ENCODE data around the gene IRX3.

The IRX3 gene

DNA sequence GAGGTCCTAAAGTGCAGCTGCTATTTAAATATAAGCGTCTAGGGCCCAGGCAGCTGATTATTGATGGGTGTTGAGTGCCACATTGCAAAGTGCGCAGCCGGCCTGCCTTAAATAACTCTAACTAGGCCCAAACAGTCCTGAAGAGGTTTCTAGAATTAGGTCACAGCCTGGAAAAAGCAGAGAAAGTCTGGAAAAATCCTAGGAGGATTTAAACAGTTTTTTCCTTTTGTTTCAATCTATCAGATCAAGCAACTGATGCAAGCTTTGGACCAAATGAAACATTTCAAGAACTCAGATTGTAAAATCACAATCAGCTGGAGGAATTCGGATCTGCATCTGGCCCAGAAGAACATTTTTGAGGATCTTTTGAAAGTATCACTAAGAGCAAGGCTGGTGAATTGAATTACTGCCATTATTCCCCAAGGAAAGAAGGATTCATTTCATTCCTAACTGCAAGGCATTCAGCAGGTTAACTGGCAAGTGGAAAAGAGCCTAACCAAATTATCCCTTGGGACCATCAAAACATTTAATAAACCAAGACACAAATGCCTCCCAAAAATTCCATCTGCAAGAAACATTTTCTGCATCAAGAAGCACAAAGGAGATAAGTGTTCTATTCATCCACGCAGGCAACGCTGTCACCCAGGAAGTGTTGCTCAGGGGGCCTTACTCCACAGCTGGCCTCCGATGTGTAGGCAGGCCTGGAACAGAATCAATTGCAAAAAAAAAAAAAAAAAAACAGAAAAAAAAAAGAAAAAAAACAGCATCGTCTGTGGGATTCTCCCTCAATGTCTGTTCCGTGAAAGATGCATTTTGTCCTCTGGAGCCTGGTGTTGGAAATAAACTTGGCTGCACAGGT, 46.1 kb downstream of the IRX3 start:
- Histone ChIP-seq H3K27ac (no peak overlapping the region), H3K9ac (ENCODE audit: insufficient read length) (no peak overlapping the region), H3K9me3 (ENCODE audit: low read depth, low read length) (no peaks in the 10 kb centered on the region), H3K4me3 (no peak overlapping the region), H3K36me3 (ENCODE audit: insufficient read depth, low read length) (no peaks in the 10 kb centered on the region)
- DNase-seq (ENCODE audit: low read depth, low spot score), result no peak
- TF ChIP-seq FOXP2 (optimal IDR thresholded peaks at IDR 0.05; ENCODE audit: control extremely low read depth, extremely low read length, insufficient read depth) (no peak), POLR2AphosphoS5 (IDR thresholded peaks at IDR 0.05; ENCODE audit: borderline replicate concordance, low read depth, low read length) (no peak), EZH2 (IDR thresholded peaks at IDR 0.05) (no peak)

DNA sequence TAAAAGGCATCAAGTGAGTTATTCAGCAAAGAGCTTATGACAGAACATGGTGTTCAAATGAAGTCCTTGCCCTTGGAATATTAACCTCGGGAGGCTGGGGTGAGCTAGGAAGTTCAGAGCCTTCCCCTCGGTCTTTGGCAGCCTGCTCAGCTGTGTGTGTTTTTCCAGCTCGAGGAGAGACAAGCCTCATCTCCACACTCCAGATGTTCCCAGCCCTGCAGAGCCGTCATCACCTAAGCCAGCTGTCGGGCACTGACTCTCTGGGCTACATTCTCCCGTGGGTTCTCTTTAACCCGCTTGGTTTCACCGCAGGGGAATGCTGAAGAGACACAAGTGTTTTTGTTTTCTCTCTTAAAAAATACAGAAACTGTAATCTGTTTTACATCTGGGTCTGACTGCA, 47.1 kb downstream of the IRX3 start:
- H3K9ac ChIP-seq (ENCODE audit: insufficient read length), result no peak overlapping the region
- TF ChIP-seq FOXP2 (optimal IDR thresholded peaks at IDR 0.05; ENCODE audit: control extremely low read depth, extremely low read length, insufficient read depth) (no peak), POLR2AphosphoS5 (IDR thresholded peaks at IDR 0.05; ENCODE audit: borderline replicate concordance, low read depth, low read length) (no peak), EZH2 (IDR thresholded peaks at IDR 0.05) (no peak)
- DNase-seq (ENCODE audit: low read depth, low spot score), result no peak

DNA sequence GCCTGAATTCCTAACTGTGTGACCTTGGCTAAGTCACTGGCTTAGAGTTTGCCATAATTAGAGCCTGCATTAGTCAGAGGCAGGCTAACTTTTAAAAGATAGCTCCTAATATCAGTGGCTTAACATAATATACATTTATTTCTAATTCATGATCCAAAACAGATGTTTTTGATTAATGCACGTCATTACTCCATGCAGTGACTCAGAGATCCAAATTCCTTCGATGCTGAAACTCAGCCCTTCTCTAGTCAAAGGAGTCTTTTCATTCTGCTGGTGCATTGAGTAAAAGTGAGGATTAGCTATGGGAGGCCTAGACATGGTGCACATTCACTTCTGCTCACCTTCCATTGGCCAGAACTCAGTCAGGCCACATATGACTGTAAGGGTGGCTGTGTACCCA, 49.8 kb downstream of the IRX3 start:
- TF ChIP-seq EZH2 (IDR thresholded peaks at IDR 0.05), result no peak
- no peak for TF ChIP-seq FOXP2 (optimal IDR thresholded peaks at IDR 0.05; ENCODE audit: control extremely low read depth, extremely low read length, insufficient read depth)
- TF ChIP-seq POLR2AphosphoS5 (IDR thresholded peaks at IDR 0.05; ENCODE audit: borderline replicate concordance, low read depth, low read length), result no peak
- H3K27ac ChIP-seq, result no peak overlapping the region
- no peak overlapping the region for H3K9ac ChIP-seq (ENCODE audit: insufficient read length)
- H3K4me3 ChIP-seq, result no peak overlapping the region
- H3K36me3 ChIP-seq (ENCODE audit: insufficient read depth, low read length), result no peaks in the 10 kb centered on the region
- no peaks in the 10 kb centered on the region for H3K9me3 ChIP-seq (ENCODE audit: low read depth, low read length)
- DNase-seq (ENCODE audit: low read depth, low spot score), result no peak

More for the DNA sequence above, 47.1 kb downstream of the IRX3 start:
- Histone ChIP-seq H3K36me3 (ENCODE audit: insufficient read depth, low read length) (no peaks in the 10 kb centered on the region), H3K4me3 (no peak overlapping the region), H3K27ac (no peak overlapping the region), H3K9me3 (ENCODE audit: low read depth, low read length) (no peaks in the 10 kb centered on the region)

DNA sequence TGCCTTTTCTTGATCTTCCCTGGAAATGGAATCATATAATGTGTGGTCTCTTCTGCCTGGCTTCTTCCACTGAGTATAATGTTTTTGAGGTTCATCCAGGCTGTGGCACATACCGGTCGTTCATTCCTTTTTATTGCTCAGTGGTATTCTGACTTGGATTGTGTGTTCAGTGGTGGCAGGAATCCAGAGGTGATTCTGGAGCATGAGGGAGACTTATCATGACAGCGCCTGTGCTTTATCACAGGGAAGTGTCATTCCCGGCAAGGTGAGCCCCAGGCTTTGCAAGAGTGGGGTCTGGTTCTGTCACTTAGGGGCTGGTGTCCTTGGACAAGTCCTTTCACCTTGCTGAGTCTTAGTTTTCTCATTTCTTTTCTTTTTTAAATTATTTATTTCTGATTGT, 53.0 kb downstream of the IRX3 start:
- no peak overlapping the region for H3K27ac ChIP-seq
- no peaks in the 10 kb centered on the region for H3K9me3 ChIP-seq (ENCODE audit: low read depth, low read length)
- TF ChIP-seq POLR2AphosphoS5 (IDR thresholded peaks at IDR 0.05; ENCODE audit: borderline replicate concordance, low read depth, low read length) (no peak), EZH2 (IDR thresholded peaks at IDR 0.05) (no peak), FOXP2 (optimal IDR thresholded peaks at IDR 0.05; ENCODE audit: control extremely low read depth, extremely low read length, insufficient read depth) (no peak)
- H3K9ac ChIP-seq (ENCODE audit: insufficient read length), result no peak overlapping the region
- no peak overlapping the region for H3K4me3 ChIP-seq
- no peak for DNase-seq (ENCODE audit: low read depth, low spot score)
- no peaks in the 10 kb centered on the region for H3K36me3 ChIP-seq (ENCODE audit: insufficient read depth, low read length)

Measured in SK-N-MC (cell line).